ENCODE data around the gene MGAT4D. TPM values are rescaled to one million over a fixed set of nuclear protein-coding genes. Genes with fewer than 3 reads are reported as not detected.

Gene MGAT4D
- total RNA-seq, 4 donors from 2014 or later = not detected

- no peaks in the 10 kb centered on the region for H3K36me3 ChIP-seq
- no peaks in the 10 kb centered on the region for H3K27me3 ChIP-seq
- no peak overlapping the region for H3K4me3 ChIP-seq (replicated peaks in 1 of 3)
- intact Hi-C loops (cut with DNase I) = no loop called here
- H3K27ac ChIP-seq = no peak overlapping the region
- DNase-seq = no peak
- H3K9me3 ChIP-seq = no peaks in the 10 kb centered on the region
- no peaks in the 10 kb centered on the region for H3K4me1 ChIP-seq
- TF ChIP-seq POLR2A (IDR thresholded peaks at IDR 0.05) (no peak), CTCF (IDR thresholded peaks at IDR 0.05) (no peak)
- WGBS, 2 donors = 48 to 80% methylated on average over 1 of the region's 1 CpG
Observed at GRCh38 chr4:140485939-140486338, 12.2 kb downstream of the MGAT4D start.

GRCh38 chr4:140483445-140483844 is 14.6 kb downstream of the MGAT4D start:
- 91 to 93% methylated on average over 4 of the region's 4 CpGs for WGBS, 2 donors
- H3K36me3 ChIP-seq = no peaks in the 10 kb centered on the region
- DNase-seq = no peak
- H3K27me3 ChIP-seq = no peaks in the 10 kb centered on the region
- H3K4me3 ChIP-seq (replicated peaks in 1 of 3) = no peak overlapping the region
- no peak overlapping the region for H3K27ac ChIP-seq
- H3K9me3 ChIP-seq = no peaks in the 10 kb centered on the region
- TF ChIP-seq CTCF (IDR thresholded peaks at IDR 0.05) (no peak), POLR2A (IDR thresholded peaks at IDR 0.05) (no peak)
- no peaks in the 10 kb centered on the region for H3K4me1 ChIP-seq
- intact Hi-C loops (cut with DNase I) = no loop called here

- Histone ChIP-seq H3K27me3 (no peaks in the 10 kb centered on the region), H3K9me3 (no peaks in the 10 kb centered on the region), H3K4me3 (replicated peaks in 1 of 3) (no peak overlapping the region), H3K27ac (no peak overlapping the region), H3K4me1 (no peaks in the 10 kb centered on the region), H3K36me3 (no peaks in the 10 kb centered on the region)
- DNase-seq = no peak
- 82 to 83% methylated on average over 2 of the region's 2 CpGs for WGBS, 2 donors
- intact Hi-C loops (cut with DNase I) = no loop called here
- TF ChIP-seq CTCF (IDR thresholded peaks at IDR 0.05) = no peak
- TF ChIP-seq POLR2A (IDR thresholded peaks at IDR 0.05) = no peak
Observed at GRCh38 chr4:140472156-140472555, 25.9 kb downstream of the MGAT4D start.

GRCh38 chr4:140469791-140470733 is 28.0 kb downstream of the MGAT4D start:
- H3K4me1 ChIP-seq = no peaks in the 10 kb centered on the region
- peak; percentile 5 to 10 for DNase-seq
- intact Hi-C loops (cut with DNase I) = no loop called here

More at GRCh38 chr4:140469791-140470733, 28.0 kb downstream of the MGAT4D start:
- H3K27me3 ChIP-seq = no peaks in the 10 kb centered on the region
- 42 to 47% methylated on average over 26 to 27 of the region's 27 CpGs for WGBS, 2 donors
- H3K27ac ChIP-seq = no peak overlapping the region
- H3K36me3 ChIP-seq = no peaks in the 10 kb centered on the region
- no peaks in the 10 kb centered on the region for H3K9me3 ChIP-seq
- TF ChIP-seq CTCF (IDR thresholded peaks at IDR 0.05) (no peak), POLR2A (IDR thresholded peaks at IDR 0.05) (no peak)
- H3K4me3 ChIP-seq (replicated peaks in 1 of 3) = no peak overlapping the region

All from thyroid gland (tissue), 4 donors.